Activated CD4-positive, alpha-beta T cell treated with anti-CD3 and anti-CD28 coated beads for 48 hours (primary cell): ENCODE data around the gene IL5RA.

ENCODE experiments used
- DNase-seq: peaks from one replicate; pipeline ENCODE4 v3.0.0-alpha.2; 2020

IL5RA gene, protein sequence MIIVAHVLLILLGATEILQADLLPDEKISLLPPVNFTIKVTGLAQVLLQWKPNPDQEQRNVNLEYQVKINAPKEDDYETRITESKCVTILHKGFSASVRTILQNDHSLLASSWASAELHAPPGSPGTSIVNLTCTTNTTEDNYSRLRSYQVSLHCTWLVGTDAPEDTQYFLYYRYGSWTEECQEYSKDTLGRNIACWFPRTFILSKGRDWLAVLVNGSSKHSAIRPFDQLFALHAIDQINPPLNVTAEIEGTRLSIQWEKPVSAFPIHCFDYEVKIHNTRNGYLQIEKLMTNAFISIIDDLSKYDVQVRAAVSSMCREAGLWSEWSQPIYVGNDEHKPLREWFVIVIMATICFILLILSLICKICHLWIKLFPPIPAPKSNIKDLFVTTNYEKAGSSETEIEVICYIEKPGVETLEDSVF

DNA sequence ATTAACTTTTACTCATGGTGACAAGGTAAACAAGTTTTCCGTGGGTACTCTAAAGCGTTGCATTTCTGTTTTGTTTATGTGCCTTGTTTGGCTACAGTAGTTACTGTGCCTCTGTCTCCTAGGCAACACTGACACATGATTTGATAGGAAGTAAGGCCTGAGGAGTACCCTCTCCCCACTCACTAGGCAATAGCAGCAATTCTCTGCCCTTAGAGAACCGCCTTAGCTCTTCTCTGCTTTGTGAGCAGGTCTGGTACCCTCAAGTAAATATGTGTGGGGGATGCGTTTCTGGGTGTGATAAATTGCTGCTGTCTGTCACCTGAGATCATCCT, at the start of gene IL5RA:
Gene IL5RA (minus strand): TSS at position 76 of the 332 bp plus-strand sequence. CDS start 5,390 bp downstream, outside the sequence.
- DNase-seq = no peak

- DNase-seq = no peak
Observed at GRCh38 chr3:3157484-3157883, 47.3 kb upstream of the IL5RA start.

- DNase-seq = no peak
Observed at GRCh38 chr3:3154879-3155610, 44.9 kb upstream of the IL5RA start.

DNA sequence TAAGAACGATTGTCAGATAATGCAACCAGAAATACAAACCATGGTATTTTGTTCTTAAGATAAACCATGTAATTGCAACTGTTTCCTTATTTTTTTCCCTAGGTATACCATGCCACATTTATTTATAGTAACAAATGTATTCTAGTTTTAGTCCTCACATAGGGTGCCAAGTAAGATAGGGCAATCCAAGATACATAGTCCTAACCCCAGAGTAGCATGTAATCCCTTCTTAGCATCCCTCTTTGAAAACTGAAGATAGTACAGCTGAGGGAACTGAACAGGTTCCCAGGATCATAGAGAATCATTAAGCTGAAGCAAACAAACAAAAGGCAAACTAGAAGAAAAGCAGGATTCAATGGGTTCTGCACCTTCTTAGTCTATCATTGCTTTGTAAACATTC, 41.3 kb upstream of the IL5RA start:
- no peak for DNase-seq

- no peak for DNase-seq
Observed at GRCh38 chr3:3149560-3149959, 39.4 kb upstream of the IL5RA start.

DNA sequence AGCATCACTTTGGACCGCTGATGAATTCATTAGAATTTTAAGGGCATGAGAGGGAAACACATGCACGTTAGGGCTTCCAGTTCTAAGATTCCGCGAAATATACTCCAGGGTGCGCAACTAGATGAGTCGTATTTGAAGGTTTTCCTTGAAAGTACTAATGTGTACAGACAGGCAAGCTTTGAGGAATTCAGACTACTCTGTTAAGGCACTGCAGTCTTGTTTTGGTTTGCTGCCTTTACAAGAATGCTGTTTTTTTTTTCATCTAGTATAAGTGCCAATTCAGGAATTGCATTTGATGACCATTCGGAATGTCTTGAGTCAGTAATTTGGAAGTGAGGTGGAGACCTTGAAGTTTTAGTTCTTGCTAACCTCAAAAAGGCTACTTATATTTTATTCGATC, 35.7 kb upstream of the IL5RA start:
- no peak for DNase-seq

GRCh38 chr3:3141939-3142338, 31.8 kb upstream of the IL5RA start:
- no peak for DNase-seq

GRCh38 chr3:3137526-3137925, 27.4 kb upstream of the IL5RA start:
- DNase-seq = no peak

DNA sequence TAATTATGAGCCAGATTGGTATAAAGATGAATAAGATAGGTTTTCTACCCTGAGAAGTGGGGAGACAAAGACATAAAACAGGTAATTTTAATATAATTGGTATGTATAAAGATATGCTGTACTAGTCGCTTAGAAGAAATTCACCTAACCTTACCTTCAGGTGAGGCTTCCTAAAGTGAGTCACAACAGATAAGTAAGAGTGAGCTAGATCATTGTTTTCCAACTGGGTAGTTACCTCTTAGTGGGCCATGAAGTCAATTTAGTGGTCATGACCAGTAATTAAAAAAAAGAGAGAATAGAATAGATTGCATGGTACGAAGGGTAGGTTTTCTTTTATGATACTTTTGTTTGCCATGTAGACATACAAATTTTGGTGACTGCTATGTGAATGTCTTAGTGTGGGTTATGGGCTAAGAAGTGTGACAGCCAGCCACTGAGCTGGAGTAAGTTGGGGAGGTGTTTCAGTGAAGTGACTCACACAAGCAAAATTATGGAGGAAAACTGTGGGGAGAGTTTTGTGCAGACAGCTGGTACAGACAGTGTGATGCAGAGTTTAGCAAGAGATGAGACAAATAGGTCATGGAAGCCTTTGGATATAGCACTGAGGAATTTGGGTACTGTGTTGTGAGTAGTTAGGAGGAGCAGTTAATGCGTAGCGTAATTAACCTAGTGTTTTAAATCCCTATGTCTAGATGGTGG, 24.7 kb upstream of the IL5RA start:
- DNase-seq = no peak

DNA sequence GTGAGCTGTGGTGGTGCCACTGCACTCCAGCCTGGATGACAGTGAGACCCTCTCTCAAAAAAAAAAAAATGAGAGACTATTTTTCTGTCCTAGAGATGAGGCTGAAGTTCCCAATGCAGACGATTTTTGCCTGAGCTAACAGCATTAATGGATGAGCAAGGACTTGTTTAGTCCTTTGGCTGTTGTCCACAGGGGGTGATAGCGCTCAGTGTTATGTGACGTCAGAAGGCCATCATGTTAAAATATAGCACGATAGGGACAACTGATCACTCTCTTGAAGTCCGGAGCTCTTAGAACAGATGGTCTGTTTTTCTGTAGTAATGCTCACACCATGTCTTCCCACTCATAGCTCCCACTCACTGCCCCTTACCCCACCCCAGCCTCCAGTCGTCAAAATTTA, 23.3 kb upstream of the IL5RA start:
- DNase-seq = no peak

DNA sequence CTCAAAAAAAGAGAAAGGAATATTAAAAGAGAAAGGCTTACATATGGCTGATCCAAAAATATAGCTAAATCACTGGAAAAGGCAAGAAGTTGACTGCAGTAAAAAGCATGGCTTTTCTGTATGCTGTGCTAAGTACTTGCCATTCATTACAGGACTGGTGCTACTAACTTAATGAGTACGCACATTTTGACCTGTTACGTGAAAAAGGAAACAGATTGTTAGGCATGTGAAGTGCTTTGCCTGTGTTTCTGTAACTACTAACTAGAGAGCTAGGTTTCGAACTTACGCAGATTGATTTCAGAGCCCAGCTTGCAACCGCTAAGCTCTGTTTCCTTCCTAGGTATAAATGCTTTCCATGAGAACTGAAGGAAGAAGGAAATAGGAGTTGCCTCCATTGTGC, 19.4 kb upstream of the IL5RA start:
- no peak for DNase-seq

- peak; percentile 63 for DNase-seq
Observed at GRCh38 chr3:3127432-3128010, 17.3 kb upstream of the IL5RA start.

- peak; percentile 97 for DNase-seq
Observed at GRCh38 chr3:3126477-3127431, 16.6 kb upstream of the IL5RA start, which contains the start of gene TRNT1. TRNT1 (plus strand) TSS chr3:3126940; CDS start chr3:3129041, 2,101 bp downstream.

DNA sequence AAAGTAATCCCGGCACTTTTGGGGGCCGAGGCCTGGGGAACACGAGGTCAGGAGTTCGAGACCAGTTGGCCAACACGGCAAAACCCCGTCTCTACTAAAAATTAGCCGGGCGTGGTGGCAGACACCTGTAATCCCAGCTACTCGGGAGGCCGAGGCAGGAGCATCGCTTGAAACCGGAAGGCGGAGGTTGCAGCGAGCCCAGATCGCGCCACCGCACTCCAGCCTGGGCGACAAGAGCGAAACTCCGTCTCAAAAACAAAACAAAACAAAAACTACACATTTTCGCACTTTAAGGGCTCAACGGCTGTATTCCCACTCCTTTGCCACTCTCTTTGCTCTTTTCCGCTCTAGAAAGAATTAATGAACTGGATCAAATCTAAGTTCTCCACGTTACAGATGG, 15.8 kb upstream of the IL5RA start:
- DNase-seq = no peak

- DNase-seq = peak; percentile 8
Observed at GRCh38 chr3:3119393-3119851, 9.2 kb upstream of the IL5RA start.

DNA sequence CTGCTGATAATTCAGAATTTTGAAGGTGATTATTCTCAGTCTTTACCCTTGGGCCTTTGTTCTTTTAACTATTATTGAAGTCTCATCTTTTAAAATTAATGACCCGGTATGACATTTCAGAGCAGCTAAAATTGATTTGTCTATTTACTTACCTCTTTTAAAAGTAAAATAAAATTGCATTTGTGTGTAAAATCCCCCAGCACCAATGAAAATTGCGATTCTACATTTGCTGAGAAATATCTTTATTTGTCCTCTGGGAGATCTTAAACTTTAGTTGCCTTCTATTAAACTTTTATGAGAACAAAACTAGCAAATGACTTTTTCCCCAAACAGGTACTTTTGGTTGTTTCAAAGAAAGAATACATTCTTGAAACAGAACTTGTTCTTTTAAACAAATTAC, 7.5 kb upstream of the IL5RA start:
- DNase-seq = no peak

DNA sequence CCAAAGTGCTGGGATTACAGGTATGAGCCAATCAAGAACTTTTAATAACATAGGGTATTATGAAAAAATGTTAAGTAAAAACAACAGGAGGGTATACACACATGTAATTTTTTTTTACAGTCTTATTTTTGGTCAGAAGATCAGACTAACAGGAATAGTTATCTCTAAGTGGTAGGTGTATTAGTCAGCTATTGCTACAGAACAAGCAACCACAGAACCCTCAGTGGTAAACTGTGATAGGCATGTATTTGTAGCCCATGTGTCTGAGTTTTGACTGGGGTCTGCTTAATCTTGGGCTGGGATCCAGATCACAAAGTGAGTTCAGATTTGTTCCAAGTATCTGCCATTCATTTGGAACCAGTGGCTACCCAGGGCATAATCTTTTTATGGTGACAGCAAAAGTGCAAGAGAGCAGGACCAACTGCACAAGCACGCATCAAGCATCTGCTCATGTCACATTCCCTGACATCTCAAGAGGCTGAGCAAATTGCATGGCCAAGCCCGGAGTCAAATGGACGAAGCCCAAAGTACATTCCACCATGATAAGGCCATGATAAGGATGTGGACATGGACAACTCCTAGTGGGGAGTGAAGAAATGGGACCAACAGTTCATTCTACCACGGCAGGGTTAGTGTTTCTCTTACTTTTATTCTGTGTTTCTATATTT, 3.0 kb upstream of the IL5RA start:
- no peak for DNase-seq

GRCh38 chr3:3110749-3111361, 681 bp upstream of the IL5RA start:
- no peak for DNase-seq

DNA sequence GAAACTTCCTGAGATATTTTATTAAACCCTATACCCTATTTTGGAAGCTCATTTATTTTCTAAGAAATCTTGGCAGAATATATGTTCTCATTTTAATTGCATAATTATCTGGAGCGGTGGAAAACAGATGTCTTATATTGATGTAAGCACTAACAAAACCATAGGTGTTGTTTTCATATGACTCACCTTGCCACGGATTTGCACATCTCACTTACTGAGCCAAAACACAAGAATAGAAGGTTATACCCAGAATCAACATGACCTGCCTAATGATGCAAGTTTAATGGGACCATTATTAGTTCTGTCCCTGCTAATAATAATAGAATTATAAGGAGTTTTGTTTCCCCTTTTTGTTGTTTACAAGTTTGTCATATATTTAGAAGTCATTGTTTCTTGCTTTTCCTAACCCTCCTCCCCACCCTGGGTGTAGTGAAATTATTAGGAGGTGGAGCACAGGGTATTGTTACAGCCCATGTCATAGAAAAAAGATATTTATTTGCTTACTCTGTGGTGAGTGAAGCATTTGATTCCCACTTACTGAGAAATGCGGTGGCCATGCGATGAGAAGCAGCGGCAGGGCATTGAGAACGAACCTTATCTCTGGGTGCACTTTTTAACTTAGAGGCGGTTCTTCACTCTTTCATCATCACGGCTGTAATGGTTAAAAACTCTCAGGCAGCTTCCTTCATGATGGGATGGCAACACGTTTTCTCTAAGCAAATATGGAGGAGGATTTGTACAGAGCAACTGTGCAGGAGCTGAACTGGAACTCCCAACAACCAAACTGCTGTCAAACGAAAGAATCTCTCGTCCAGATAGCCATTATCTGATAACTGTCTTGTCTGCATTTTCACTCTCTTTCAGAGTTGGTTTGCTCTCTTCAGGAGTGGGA, 521 bp downstream of the IL5RA start:
- no peak for DNase-seq

- no peak for DNase-seq
Observed at GRCh38 chr3:3107858-3108257, 2.3 kb downstream of the IL5RA start.
